Smooth muscle cell (in vitro differentiated cells): ENCODE results near the gene SAYSD1. TPM values are rescaled to one million over a fixed set of nuclear protein-coding genes. Genes with fewer than 3 reads are reported as not detected.

Experiments
- DNase-seq: peaks from one replicate; lab custom pipeline; 2025; ENCODE audit not compliant: unreplicated experiment; lab: John Stamatoyannopoulos, UW
- H2AFZ ChIP-seq: fragments of 200-600 bp; sonication (generic); 2 replicates; pipeline ENCODE4 v1.6.0; 2016; ENCODE audit warnings: antibody characterized with exemption, low read depth, mild to moderate bottlenecking
- H3F3A ChIP-seq: fragments of 200-600 bp; sonication (generic); 2 replicates; pipeline ENCODE4 v1.6.0; 2017; ENCODE audit warnings: antibody characterized with exemption, low read depth
- H3K27ac ChIP-seq: fragments of 200-600 bp; sonication (generic); 2 replicates; pipeline ENCODE4 v1.5.1; 2016; ENCODE audit warnings: low read depth, mild to moderate bottlenecking
- H3K27me3 ChIP-seq: fragments of 200-600 bp; sonication (generic); 2 replicates; pipeline ENCODE4 v1.6.1; 2016; ENCODE audit warnings: low read depth, mild to moderate bottlenecking
- H3K36me3 ChIP-seq: fragments of 200-600 bp; sonication (generic); 2 replicates; pipeline ENCODE4 v1.5.1; 2016; ENCODE audit warnings: low read depth
- H3K4me1 ChIP-seq: fragments of 200-600 bp; sonication (generic); 2 replicates; pipeline ENCODE4 v1.5.1; 2016; ENCODE audit warnings: low read depth
- H3K4me2 ChIP-seq: fragments of 200-600 bp; sonication (generic); 2 replicates; pipeline ENCODE4 v1.6.0; 2016; ENCODE audit warnings: mild to moderate bottlenecking
- H3K4me3 ChIP-seq: fragments of 200-600 bp; sonication (generic); 2 replicates; pipeline ENCODE4 v1.5.1; 2016; ENCODE audit warnings: mild to moderate bottlenecking
- H3K79me2 ChIP-seq: fragments of 200-600 bp; sonication (generic); 2 replicates; pipeline ENCODE4 v1.6.0; 2016; ENCODE audit warnings: low read depth, mild to moderate bottlenecking
- H3K9ac ChIP-seq: fragments of 200-600 bp; sonication (generic); 2 replicates; pipeline ENCODE4 v1.6.0; 2016; ENCODE audit warnings: low read depth
- H3K9me3 ChIP-seq: fragments of 200-600 bp; sonication (generic); replicated peaks from 2 replicates; pipeline ENCODE4 v1.5.1; 2016; ENCODE audit warnings: low read depth
- H4K20me1 ChIP-seq: fragments of 200-600 bp; sonication (generic); 2 replicates; pipeline ENCODE4 v1.6.0; 2016; ENCODE audit warnings: low read depth
- CTCF ChIP-seq: fragments of 200-600 bp; sonication (generic); IDR thresholded peaks from 2 replicates; pipeline ENCODE4 v1.5.1; 2017; ENCODE audit warnings: borderline replicate concordance, mild to moderate bottlenecking, antibody characterized with exemption; ENCODE audit not compliant: insufficient read depth, poor library complexity, severe bottlenecking
- WGBS: methylation state at CpG from one replicate; pipeline ENCODE4 v1.1.7; 2016; ENCODE audit warnings: low lambda C conversion rate; 5-methylcytosine and 5-hydroxymethylcytosine counted together
- polyA plus RNA-seq: library from polyadenylated mRNA; unstranded; fragments of >200 nt; fragmentation: Nextera tagmentation; extraction: Ambion mirVana; gene quantifications from 2 replicates; pipeline ENCODE4 v1.2.1, GENCODE V29; 2016
- total RNA-seq: library from RNA; depleted of rRNA; stranded (reverse); fragments of >200 nt; gene quantifications from 2 replicates; pipeline ENCODE4 v1.2.3, GENCODE V29; 2014

Gene SAYSD1
- total and polyA plus RNA-seq, 2 experiments from 2014 or later: 6.3 to 7.7 TPM

DNA sequence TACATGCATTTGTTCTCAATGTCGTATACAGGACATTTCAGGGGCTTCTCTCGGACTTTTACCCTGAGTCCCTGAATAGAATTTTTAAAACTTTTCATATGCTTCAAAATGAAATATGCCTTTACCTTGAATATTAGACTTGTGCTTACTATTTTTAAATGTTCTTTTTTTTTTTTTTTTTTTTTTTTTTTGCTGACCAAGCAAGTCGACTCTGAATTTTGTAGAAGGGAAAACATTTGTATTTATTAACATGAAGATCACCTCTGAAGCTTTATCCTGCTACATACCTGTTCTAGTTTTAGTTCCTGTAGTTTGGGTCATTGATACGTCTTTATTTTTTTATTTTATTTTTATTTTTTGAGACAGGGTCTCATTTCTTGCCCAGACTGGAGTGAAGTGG lies 39.7 kb upstream of the SAYSD1 start:
- no peak overlapping the region for H3K27ac ChIP-seq
- no peaks in the 10 kb centered on the region for H3K4me1 ChIP-seq
- H3F3A ChIP-seq: no peaks in the 10 kb centered on the region
- H2AFZ ChIP-seq: no peak overlapping the region
- H3K4me3 ChIP-seq: no peak overlapping the region
- no peaks in the 10 kb centered on the region for H3K36me3 ChIP-seq
- peaks cover 32% of the 10 kb centered on the region for H3K27me3 ChIP-seq
- no peak overlapping the region for H3K9ac ChIP-seq
- 85% methylated on average over 4 of the region's 4 CpGs for WGBS
- no peaks in the 10 kb centered on the region for H3K79me2 ChIP-seq
- DNase-seq: no peak
- no peak overlapping the region for H3K4me2 ChIP-seq
- TF ChIP-seq CTCF: no peak
- no peaks in the 10 kb centered on the region for H4K20me1 ChIP-seq
- no peaks in the 10 kb centered on the region for H3K9me3 ChIP-seq

DNA sequence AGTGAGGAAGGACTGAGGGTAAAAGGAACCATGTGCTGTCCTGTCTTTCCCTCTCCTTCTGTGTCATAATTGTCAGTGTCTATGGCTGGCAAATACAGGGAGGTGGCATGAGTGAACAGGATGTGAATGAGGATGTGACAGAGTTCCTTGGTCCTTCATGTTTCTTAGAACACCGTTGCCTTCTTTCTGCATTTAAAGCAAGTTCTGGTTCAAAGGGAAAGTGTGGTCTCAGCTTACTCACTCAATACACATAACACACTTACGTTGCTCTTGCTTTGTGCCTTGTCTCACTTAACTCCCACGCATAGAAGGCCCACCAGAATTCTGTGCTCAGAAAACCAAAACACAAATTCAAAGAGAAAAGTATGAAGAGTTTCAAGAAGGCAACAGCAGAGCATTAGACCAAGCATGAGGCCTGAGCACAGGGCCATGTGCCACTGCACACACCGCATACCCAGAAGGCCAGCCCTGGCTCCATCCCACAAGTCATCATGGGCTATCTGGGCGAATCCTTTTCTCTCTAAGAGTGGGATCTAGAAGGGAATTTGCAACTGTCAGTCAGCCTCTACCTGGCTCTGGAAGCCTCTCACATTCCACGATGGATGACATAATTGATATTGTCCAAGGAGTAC lies 38.9 kb upstream of the SAYSD1 start:
- no peaks in the 10 kb centered on the region for H3K79me2 ChIP-seq
- WGBS: 86% methylated on average over 6 of the region's 6 CpGs
- TF ChIP-seq CTCF: no peak
- H4K20me1 ChIP-seq: no peaks in the 10 kb centered on the region
- H2AFZ ChIP-seq: no peak overlapping the region
- peaks cover 41% of the 10 kb centered on the region for H3K27me3 ChIP-seq
- no peaks in the 10 kb centered on the region for H3F3A ChIP-seq
- H3K4me1 ChIP-seq: no peaks in the 10 kb centered on the region
- no peak for DNase-seq
- H3K36me3 ChIP-seq: no peaks in the 10 kb centered on the region
- no peaks in the 10 kb centered on the region for H3K9me3 ChIP-seq
- H3K4me2 ChIP-seq: no peak overlapping the region
- no peak overlapping the region for H3K9ac ChIP-seq
- H3K27ac ChIP-seq: no peak overlapping the region
- no peak overlapping the region for H3K4me3 ChIP-seq

- Histone ChIP-seq H3K79me2 (no peaks in the 10 kb centered on the region), H3K9ac (no peak overlapping the region), H3K27me3 (peaks cover 56% of the 10 kb centered on the region), H3K4me3 (no peak overlapping the region), H3K4me2 (no peak overlapping the region), H4K20me1 (no peaks in the 10 kb centered on the region), H3K4me1 (no peaks in the 10 kb centered on the region), H3K9me3 (no peaks in the 10 kb centered on the region), H3K36me3 (no peaks in the 10 kb centered on the region), H3F3A (no peaks in the 10 kb centered on the region), H3K27ac (no peak overlapping the region), H2AFZ (no peak overlapping the region)
- TF ChIP-seq CTCF: no peak
- DNase-seq: no peak
- WGBS: 83% methylated on average over 5 of the region's 5 CpGs
These were observed 37.3 kb upstream of the SAYSD1 start for GRCh38 chr6:39152262-39152661.

- no peaks in the 10 kb centered on the region for H3K4me1 ChIP-seq
- H4K20me1 ChIP-seq: no peaks in the 10 kb centered on the region
- H3K9ac ChIP-seq: no peak overlapping the region
- no peaks in the 10 kb centered on the region for H3K79me2 ChIP-seq
- no peaks in the 10 kb centered on the region for H3K9me3 ChIP-seq
- no peak for DNase-seq
- peaks cover 51% of the 10 kb centered on the region for H3K27me3 ChIP-seq
- no peaks in the 10 kb centered on the region for H3K36me3 ChIP-seq
- no peak overlapping the region for H3K4me2 ChIP-seq
- WGBS: 85% methylated on average over 3 of the region's 3 CpGs
- no peak overlapping the region for H2AFZ ChIP-seq
- no peak overlapping the region for H3K27ac ChIP-seq
- no peaks in the 10 kb centered on the region for H3F3A ChIP-seq
- no peak for TF ChIP-seq CTCF
- H3K4me3 ChIP-seq: no peak overlapping the region
These were observed 36.2 kb upstream of the SAYSD1 start for GRCh38 chr6:39151211-39151610.
